ENCODE results near the gene UGT1A7. TPM values are rescaled to one million over a fixed set of nuclear protein-coding genes. Genes with fewer than 3 reads are reported as not detected.

UGT1A7 gene
- total RNA-seq, 1 donor from 2014 or later = not detected

DNA sequence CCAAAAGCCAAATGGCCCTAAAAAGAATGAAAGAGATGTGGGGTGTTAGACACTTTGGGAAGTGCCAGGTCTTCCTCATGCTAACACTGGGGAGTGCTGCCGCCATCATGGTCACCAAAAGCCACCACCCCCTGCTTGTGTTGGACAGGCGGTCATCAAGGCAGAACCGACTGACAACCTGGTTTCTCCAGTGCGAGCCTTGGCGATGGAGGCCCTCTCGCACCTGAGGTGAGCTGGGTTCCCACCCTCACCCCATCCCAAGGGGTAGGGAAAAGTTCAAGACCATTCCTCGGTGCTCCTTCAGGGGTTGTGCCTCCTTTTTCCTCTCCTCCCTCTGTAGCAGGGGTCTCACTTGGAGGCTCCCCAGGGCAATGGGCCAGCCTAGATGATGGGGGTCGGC is 130.0 kb downstream of the UGT1A7 start:
- TF ChIP-seq, protein P1, sequence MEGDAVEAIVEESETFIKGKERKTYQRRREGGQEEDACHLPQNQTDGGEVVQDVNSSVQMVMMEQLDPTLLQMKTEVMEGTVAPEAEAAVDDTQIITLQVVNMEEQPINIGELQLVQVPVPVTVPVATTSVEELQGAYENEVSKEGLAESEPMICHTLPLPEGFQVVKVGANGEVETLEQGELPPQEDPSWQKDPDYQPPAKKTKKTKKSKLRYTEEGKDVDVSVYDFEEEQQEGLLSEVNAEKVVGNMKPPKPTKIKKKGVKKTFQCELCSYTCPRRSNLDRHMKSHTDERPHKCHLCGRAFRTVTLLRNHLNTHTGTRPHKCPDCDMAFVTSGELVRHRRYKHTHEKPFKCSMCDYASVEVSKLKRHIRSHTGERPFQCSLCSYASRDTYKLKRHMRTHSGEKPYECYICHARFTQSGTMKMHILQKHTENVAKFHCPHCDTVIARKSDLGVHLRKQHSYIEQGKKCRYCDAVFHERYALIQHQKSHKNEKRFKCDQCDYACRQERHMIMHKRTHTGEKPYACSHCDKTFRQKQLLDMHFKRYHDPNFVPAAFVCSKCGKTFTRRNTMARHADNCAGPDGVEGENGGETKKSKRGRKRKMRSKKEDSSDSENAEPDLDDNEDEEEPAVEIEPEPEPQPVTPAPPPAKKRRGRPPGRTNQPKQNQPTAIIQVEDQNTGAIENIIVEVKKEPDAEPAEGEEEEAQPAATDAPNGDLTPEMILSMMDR (conservative IDR thresholded peaks at IDR 0.05; ENCODE audit: low read depth, low read length) = no peak
- H3K4me3 ChIP-seq (ENCODE audit: low read depth, low read length) = no peak overlapping the region
- no peak for DNase-seq (ENCODE audit: low read depth)

DNA sequence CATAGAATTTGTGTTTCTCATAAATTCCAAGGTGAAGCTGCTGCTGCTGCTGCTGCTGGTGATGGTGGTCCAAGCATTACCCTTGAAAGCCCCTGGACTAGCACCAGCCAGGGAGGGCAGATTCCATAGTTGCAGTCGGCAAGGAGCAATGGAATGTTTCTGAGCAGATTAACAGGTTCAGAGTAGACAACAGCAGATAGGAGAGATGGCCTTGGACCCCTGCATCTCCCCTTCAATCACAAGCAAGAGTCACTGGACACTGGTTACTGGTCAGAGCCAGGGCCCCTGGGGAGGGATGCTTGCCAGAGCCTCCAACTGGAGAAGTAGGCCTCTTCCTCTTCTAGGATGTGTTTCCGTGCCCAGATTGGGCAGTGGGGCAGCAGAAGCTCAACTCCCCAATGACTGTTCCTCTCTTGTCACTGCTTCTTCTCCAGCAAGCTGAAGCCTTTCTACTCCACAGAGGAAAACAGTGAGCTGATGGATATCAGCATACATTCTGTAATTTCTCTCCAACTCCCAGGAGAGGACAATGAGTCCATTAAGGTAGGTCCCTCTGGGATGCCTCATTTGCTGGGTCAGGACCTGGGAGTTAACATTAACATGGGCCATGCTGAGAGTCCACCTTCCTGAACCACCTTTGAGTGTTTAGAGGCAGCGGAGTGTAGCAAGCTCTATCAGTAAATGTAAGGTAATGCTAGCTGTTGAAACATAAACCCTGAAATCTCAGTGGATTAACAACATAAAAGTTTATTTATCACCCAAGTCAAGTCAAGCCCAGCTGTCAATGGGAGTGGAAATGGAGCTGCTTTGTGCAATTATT is 131.7 kb downstream of the UGT1A7 start:
- no peak for DNase-seq (ENCODE audit: low read depth)
- TF ChIP-seq, protein P1 (conservative IDR thresholded peaks at IDR 0.05; ENCODE audit: low read depth, low read length) = no peak
- H3K4me3 ChIP-seq (ENCODE audit: low read depth, low read length) = no peak overlapping the region

DNA sequence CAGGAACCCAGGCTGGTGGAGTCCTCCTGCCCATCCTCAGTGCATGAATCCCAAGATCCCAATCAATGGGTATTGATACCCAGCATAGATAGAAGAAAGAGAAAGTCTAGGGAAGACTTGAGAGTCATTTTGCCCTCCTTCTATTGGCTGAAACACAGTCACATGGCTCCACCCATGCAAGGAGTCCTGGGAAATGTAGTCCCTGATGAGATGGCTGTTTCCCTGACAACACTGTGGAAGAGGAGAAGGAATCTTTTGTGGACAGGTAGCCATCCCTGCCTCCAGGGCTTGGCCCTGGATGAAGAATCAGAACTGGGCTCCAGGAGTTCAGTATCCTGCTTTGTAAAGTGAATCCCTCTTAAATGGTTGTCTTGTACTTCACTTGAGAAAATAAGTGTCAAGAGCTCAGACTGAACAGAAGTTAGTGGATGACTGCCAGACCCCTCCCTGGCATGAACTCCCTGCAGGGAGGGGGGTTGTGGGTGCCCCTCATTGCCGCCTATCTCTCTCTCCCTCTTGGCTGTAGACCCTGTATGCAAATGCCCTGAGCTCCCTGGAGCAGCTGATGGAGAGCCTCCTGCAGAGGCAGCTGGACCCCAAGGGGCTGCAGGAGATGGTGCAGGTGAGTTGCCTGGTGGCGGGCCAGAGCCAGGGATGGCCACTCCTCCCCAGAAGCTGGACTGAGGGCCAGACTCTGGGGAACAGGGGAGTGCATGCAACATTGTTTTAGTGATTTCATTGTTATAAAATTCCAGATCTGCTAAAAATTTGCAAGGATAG is 132.5 kb downstream of the UGT1A7 start:
- TF ChIP-seq, protein P1 (conservative IDR thresholded peaks at IDR 0.05; ENCODE audit: low read depth, low read length) = no peak
- no peak for DNase-seq (ENCODE audit: low read depth)
- no peak overlapping the region for H3K4me3 ChIP-seq (ENCODE audit: low read depth, low read length)

DNA sequence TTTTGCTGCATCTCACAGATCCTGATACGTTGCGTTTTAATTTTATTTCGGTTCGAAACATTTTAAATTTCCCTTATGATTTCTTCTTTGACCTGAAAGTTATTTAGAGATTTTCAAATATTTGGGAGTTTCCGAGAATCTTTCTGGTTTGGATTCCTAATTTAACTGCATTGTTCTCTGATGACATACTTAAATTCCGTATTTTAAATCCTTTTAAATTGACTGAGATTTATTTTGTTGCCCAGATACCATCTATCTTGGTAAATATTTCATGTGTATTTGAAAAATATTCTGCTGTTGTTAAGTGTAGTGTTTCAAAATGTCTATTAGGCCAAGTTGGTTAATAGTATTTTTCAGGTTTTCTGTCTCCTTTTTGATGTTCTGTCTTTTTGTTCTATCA is 134.2 kb downstream of the UGT1A7 start:
- DNase-seq (ENCODE audit: low read depth) = no peak
- TF ChIP-seq, protein P1 (conservative IDR thresholded peaks at IDR 0.05; ENCODE audit: low read depth, low read length) = no peak
- H3K4me3 ChIP-seq (ENCODE audit: low read depth, low read length) = no peak overlapping the region

DNA sequence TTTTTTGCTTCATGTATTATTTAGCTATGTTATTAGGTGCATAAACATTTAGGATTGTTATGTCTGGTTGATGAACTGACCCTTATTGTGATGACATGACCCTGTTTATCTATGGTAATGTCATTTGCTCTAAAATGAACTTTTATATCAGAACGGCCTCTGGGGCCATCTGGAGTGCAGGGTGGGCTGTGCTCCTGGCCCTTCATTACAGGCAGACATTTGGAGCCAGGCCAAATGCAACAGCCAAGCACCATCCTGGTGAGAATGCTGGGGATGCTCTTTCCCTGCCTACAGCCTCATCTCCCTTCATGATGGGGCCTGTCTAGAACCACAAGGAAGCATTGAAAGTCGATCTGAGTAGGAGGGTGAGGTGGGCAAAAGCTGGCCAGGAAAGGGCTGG is 134.6 kb downstream of the UGT1A7 start:
- no peak overlapping the region for H3K4me3 ChIP-seq (ENCODE audit: low read depth, low read length)
- no peak for DNase-seq (ENCODE audit: low read depth)
- TF ChIP-seq, protein P1 (conservative IDR thresholded peaks at IDR 0.05; ENCODE audit: low read depth, low read length) = no peak

DNA sequence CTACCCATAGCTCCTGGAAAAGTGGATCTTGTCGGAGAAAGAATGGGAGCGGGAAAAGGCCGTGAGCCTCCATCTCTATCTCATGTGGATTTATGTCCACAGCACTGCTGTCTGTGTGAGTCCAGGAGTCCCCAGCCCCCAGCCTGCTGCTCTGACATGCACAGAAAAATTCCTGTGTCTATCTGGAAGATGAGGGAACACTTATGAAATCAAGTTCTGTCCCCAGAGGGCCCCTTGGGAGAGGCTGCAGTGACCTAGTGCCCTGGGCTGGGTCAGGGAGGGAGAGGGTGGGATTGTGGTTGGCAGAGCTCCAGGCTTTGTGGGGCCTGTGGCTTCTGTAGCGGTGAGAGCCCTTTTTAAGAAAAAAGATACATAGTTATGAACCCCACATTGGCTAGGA is 135.1 kb downstream of the UGT1A7 start:
- TF ChIP-seq, protein P1 (conservative IDR thresholded peaks at IDR 0.05; ENCODE audit: low read depth, low read length) = no peak
- no peak for DNase-seq (ENCODE audit: low read depth)
- no peak overlapping the region for H3K4me3 ChIP-seq (ENCODE audit: low read depth, low read length)
